GM19395 (cell line): ENCODE results near the gene FAM229B.
"Not testable (repeated sequence)": the region's sequence is repeated elsewhere in the genome, so short reads cannot be mapped to it uniquely, and the experiment has no call there.

Source experiments
- ATAC-seq: cut with Tn5 transposase; IDR thresholded peaks from one replicate; pipeline ENCODE4 v1.9.1; 2021; ENCODE audit warnings: mild to moderate bottlenecking, moderate library complexity; ENCODE audit not compliant: unreplicated experiment

Gene FAM229B, protein sequence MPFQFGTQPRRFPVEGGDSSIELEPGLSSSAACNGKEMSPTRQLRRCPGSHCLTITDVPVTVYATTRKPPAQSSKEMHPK

GRCh38 chr6:112087136-112087911 is at the start of gene FAM229B, which contains the start of gene TUBE1:
TSS of gene FAM229B (plus strand) at chr6:112087591. CDS start at chr6:112099284, 11,693 bp downstream.
TSS of gene TUBE1 (minus strand) at chr6:112087482. CDS start at chr6:112087434, 48 bp downstream.
- peak; percentile 98 for ATAC-seq

- no peak for ATAC-seq
Observed at GRCh38 chr6:112037783-112038216, 49.6 kb upstream of the FAM229B start.

DNA sequence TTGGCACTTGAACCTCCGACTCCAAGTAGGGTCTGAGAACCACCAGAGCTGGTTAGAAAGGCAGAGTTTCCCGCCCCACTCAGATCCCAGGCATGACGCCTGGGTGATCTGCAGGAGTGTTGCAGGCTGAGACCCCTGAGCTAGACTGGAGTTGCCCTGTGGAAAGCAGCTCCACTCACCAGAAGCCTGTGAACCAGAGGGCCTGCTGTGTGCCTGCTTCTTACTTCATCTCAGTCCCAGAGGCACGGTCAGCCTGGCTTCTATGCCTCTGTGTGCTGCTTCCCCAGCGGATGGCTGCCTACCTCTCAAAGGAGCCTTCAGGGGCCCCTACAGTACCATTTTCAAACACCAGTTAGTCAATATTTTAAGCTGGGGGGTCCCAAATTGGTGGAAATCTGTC is 49.1 kb upstream of the FAM229B start:
- no peak for ATAC-seq

DNA sequence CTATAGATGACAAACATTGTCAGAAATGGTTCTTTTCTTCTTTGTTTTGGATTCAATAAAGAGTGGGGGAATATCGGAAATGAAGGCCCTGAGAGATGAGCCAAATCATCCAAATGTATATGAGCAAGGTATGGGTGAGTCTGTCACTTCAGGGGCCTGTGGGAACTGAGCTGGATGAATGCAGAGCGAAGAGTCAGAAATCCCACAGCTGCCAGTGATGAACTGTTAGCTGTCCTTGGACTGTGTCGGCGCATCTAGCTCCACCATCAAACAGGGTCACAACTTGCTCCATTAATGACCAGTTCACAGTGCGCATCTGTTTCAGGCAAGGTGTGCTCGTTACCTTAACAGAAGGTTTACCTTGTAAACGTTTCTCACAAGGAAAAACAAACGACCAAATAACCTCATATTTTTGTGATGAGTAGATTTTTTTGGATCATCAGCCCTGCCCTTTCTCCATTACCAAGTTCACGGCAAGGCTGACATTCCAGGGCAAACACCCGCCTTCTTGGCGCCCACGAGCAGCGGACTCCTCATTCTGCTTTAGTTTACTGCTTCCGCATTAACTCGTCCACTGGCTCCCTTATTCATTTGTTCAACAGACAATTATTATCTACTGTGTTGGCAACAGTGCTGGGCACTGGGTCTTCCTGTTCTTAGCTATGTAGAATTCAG is 48.5 kb upstream of the FAM229B start:
- ATAC-seq, result no peak

DNA sequence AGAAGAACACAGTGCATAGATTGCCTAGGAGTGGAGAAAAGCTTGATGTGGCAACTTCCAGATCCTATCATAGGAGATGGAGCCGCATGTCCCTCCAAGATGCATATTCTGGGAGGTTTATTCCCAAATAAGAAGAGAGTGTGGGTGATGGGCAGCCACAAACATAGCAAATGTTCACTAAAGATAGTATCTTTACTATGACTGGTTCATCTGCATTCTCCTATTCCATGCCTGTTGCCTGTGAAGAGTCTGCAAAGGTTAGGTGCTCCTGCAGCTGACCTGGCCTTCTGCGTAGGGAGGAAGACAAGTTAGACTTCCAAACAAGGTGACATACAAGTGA is 48.0 kb upstream of the FAM229B start:
- ATAC-seq, result no peak

DNA sequence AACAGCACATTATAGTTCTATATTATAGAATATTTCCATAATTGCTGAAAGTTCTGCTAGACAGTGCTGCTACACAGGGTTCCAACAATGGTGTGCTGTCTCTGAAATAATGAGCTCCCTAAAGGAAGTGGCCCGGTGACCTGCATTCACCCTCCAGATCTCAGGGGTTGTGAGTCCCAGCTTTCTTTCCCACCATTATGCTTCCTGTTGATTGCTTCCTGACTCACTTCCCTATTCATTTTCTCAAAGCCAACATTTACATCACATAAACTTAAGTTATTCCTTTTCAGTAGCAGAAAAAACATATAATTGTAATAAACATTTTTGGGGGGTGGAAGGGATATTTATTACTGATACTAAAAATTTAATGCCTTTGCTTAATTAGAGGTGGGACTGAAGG is 46.4 kb upstream of the FAM229B start:
- no peak for ATAC-seq

GRCh38 chr6:112041535-112041934 is 45.9 kb upstream of the FAM229B start:
- no peak for ATAC-seq

DNA sequence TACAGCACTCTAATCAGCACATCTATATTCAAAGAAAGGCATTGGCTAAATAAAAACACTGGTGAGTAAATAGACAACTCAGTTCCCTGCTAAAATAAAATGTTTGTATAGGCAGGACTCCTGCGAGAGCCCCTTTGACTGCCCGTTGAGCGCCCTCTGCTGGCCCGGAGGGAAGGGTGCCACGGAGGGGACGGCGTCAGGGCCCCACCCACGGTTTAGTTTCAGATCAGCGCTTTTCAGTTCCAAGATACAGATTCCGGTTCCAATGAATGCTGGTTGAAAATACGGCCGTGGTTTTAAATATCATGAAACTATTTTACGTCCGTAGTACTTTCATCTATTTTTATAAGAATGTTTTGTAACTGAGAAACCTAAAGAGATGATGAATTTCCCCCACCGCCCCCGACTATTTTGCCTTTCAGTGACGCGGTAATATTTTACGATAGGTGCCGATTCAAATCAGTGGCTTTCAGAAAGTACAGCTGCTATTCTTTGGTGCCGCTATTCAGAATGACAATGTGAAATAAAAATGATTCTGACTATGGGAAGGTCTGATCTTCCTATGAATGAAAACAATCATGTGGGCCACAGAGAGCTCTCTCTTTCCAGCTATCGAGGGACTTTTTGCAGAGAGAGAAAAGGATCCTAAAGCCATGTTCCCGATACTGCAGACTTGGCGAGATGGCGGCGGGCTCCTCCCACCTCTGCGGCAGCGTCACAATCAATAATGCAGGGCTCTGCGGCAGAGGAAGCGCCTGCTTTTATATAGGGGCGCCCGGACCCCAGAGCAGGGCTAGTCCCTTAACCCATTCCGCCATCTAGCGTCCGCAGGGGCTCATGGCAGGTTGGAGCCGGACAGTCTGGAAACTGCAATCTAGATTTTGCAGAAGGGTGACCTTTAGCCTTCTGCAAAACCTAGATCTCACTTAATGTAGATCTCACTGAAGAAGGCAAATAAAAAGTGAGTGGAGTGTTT is 44.1 kb upstream of the FAM229B start:
- ATAC-seq, result peak; percentile 91

DNA sequence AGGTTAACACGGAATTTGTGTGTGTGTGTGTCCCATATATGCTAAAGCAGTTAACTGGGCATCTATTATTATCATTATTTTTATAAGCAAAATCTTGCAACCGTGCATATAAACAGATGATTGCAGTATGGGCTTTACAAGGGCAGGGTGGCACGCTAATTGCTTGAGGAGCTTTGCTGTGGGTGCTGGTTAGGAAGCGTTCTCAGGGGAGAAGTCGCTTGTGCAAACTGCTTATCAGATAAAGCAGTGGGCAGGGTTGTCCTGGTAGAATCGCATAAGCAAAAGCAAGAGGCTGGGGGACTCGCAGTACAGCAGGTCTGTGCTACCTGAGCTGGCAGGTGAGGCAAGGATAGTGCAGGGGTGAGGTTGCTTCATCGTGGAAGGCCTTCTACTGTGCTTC is 43.2 kb upstream of the FAM229B start:
- no peak for ATAC-seq

GRCh38 chr6:112044856-112045255 is 42.5 kb upstream of the FAM229B start:
- no peak for ATAC-seq

- ATAC-seq, result not testable (repeated sequence)
Observed at GRCh38 chr6:112047523-112047922, 39.9 kb upstream of the FAM229B start.

DNA sequence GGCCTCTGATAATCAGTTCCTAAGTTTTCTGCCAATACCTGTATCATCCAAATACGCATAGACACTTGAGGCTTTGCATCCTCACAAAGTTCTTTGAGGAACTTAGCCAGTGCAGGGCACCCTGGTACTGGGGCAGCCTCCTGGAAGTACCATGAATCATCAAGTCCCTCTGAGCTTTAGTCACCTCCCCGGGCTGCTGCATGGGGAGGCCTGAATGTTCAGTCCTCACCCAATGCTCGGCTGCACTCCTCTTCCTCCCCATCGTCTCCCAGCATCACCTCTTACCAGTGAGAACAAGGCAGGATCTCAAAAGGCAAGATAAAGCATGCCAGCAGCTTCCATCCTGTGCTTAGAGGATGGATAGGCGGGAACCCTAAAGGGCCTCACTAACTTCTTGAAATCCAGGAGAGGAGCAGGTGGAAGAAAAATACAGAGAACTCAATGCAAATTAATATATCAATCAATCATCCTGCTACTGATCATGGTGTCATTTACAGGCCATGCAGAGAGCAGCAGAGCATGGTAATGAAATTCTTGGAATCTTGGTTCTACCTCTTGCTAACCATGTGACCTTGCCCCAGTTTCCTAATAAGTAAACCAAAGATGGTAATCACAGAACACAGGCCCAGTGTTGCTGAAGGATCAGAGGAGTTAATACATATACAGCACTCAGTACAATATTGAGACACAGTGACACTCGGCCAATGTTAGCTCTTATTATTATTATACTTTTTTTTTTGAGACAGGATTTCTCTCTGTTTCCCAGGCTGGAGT is 38.2 kb upstream of the FAM229B start:
- ATAC-seq, result no peak

- no peak for ATAC-seq
Observed at GRCh38 chr6:112049996-112050395, 37.4 kb upstream of the FAM229B start.

DNA sequence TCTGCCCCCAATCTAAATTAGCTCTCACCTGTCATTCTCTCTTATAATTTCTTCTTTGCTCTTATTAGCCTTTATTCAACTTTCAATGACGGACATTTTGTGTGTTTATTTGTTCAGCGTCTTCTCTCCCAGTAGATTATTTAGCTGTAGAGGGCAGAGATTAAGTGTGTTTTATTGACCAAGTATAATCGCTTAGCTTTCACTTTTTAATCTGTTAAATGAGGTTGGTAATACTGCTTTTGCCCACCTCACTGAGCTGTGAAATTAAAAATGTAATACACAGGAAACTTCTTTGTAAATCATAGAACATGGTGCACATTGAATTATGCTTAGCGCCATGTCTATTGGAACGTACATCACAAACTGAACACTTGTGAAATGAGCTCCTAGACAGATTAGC is 37.0 kb upstream of the FAM229B start:
- ATAC-seq, result no peak

GRCh38 chr6:112051251-112051740 is 36.1 kb upstream of the FAM229B start:
- ATAC-seq, result not testable (repeated sequence)

- no peak for ATAC-seq
Observed at GRCh38 chr6:112054001-112054400, 33.4 kb upstream of the FAM229B start, which contains the start of gene CCN6. TSS of gene CCN6 (plus strand) at chr6:112054104. CDS start at chr6:112054358, 254 bp downstream.

DNA sequence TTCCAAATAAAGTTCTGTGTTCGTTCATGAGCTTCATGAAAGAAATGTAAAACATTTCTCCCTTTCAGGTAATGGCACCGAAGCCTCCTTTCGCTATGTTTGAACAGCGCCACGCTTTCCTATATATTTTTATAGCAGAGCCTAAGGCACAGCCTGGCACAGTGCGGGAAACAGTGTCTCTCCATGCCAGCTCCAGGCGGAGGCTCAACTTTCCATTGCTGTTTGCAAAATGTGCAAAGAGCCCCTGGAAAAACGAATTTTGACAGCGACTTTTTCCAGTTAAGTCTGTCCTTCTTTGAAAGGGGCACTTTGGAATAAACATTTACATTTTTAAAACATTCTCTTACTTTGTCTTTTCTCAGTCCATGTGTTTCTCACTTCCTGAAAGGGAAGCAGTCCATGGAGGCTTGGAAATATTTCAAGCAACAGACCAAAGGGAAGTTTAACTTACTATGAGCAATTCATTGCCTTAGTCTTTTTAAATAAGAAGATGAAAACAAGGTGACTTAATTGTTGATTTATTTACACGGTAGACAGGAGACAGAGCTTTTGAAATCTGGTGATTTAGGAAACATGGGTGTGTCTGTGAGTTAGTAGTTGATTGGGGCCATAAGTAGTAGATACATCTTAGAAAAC is 32.7 kb upstream of the FAM229B start:
- no peak for ATAC-seq

GRCh38 chr6:112058243-112059032 is 29.0 kb upstream of the FAM229B start:
- ATAC-seq, result no peak

GRCh38 chr6:112061605-112062004 is 25.8 kb upstream of the FAM229B start:
- ATAC-seq, result no peak
